GM12878 (cell line): ENCODE data around the gene AGRN. TPM values are rescaled to one million over a fixed set of nuclear protein-coding genes. Genes with fewer than 3 reads are reported as not detected.

ENCODE experiments used
- ASH2L ChIP-seq: fragments of 300-600, 200-600 bp; sonication (generic); IDR thresholded peaks from 2 replicates; pipeline ENCODE4 v1.6.1; 2017; ENCODE audit warnings: low read depth, mild to moderate bottlenecking, borderline replicate concordance
- CEBPZ ChIP-seq: fragments of 150-350 bp; IDR thresholded peaks from 2 replicates; pipeline ENCODE4 v1.6.1; 2016; ENCODE audit warnings: low read depth, low read length
- E2F8 ChIP-seq: fragments of 450-650 bp; IDR thresholded peaks from 2 replicates; pipeline ENCODE4 v1.6.1; 2018; ENCODE audit warnings: mild to moderate bottlenecking, low read depth, moderate library complexity; ENCODE audit not compliant: partially characterized antibody
- EZH2 ChIP-seq: IDR thresholded peaks from 2 replicates; pipeline ENCODE4 v1.6.1; 2012; ENCODE audit warnings: low read depth, mild to moderate bottlenecking, control low read depth, inconsistent platforms, low read length, borderline replicate concordance; ENCODE audit not compliant: control insufficient read depth
- HDAC6 ChIP-seq: fragments of 200-600 bp; sonication (generic); IDR thresholded peaks from one replicate; pipeline ENCODE4 v1.8.0; 2017; ENCODE audit warnings: antibody characterized with exemption; ENCODE audit not compliant: unreplicated experiment
- IRF4 ChIP-seq: IDR thresholded peaks from 2 replicates; pipeline ENCODE4 v1.6.1; 2011; ENCODE audit warnings: low read depth, low read length
- NFYA ChIP-seq: IDR thresholded peaks from 2 replicates; pipeline ENCODE4 v1.6.1; 2011; ENCODE audit warnings: low read depth, mild to moderate bottlenecking, low read length, improper control_type of control experiment, borderline replicate concordance
- POLR2A ChIP-seq: IDR thresholded peaks from 2 replicates; pipeline ENCODE4 v1.6.1; 2011; ENCODE audit warnings: low read depth, mild to moderate bottlenecking, low read length
- POU2F2 ChIP-seq: IDR thresholded peaks from 3 replicates; pipeline ENCODE4 v1.6.1; 2011; ENCODE audit warnings: low read depth, mild to moderate bottlenecking, low read length, borderline replicate concordance
- TCF3 ChIP-seq: IDR thresholded peaks from 2 replicates; pipeline ENCODE4 v1.6.1; 2012; ENCODE audit warnings: low read depth, mild to moderate bottlenecking, low read length, borderline replicate concordance; ENCODE audit not compliant: insufficient read depth
- ZBTB40 ChIP-seq: fragments of 450-650 bp; IDR thresholded peaks from 2 replicates; pipeline ENCODE4 v1.6.1; 2016; ENCODE audit warnings: mild to moderate bottlenecking, moderate library complexity, borderline replicate concordance
- polyA plus RNA-seq, 11 experiments: library from polyadenylated mRNA; depleted of rRNA in 4 of 11; unstranded in 6 of 11; stranded (reverse) in 5 of 11; fragments of >200 nt; fragmentation: Nextera tagmentation in 4 of 11; fragmentation: Illumina TruSeq in 1 of 11; extraction: Ambion mirVana in 4 of 11; extraction: Trizol in 1 of 11; gene quantifications; 1 replicate in 1 of 11; 2 replicates in 10 of 11; pipeline versions ENCODE4 v1.2.1 to v1.2.3, GENCODE V29; 2011 to 2016; ENCODE audit warnings: inconsistent platforms in 2 of 11, missing spikeins in 2 of 11, low read depth in 1 of 11
- total RNA-seq, 4 experiments: library from RNA; depleted of rRNA in 3 of 4; stranded (reverse); fragments of >200 nt in 3 of 4; fragmentation: Illumina TruSeq in 1 of 4; extraction: Trizol in 1 of 4; gene quantifications; 2 replicates each; pipeline versions ENCODE4 v1.2.1 to v1.2.3, GENCODE V29; 2013 to 2021

Gene AGRN
- total and polyA plus RNA-seq, 10 of the 15 experiments (the other 5 are each of a cell fraction or from before 2014, with no cell fraction given) = 0.02 to 41.8 (median 4.1) TPM

- TF ChIP-seq ZBTB40 (no peak), POU2F2 (no peak), ASH2L (no peak), NFYA (no peak), CEBPZ (no peak), IRF4 (no peak), TCF3 (no peak), POLR2A (no peak), EZH2 (no peak), E2F8 (no peak), HDAC6 (no peak)
Measured at GRCh38 chr1:1041873-1042272, 22.0 kb downstream of the AGRN start (continued).
